GM19240 (cell line): ENCODE data around the gene CELSR1.
"Not testable (repeated sequence)": the region's sequence is repeated elsewhere in the genome, so short reads cannot be mapped to it uniquely, and the experiment has no call there.

Experiments
- DNase-seq: peaks from one replicate; pipeline ENCODE4 v3.0.0; 2011; ENCODE audit warnings: low spot score; ENCODE audit not compliant: insufficient read length

CELSR1 gene

DNA sequence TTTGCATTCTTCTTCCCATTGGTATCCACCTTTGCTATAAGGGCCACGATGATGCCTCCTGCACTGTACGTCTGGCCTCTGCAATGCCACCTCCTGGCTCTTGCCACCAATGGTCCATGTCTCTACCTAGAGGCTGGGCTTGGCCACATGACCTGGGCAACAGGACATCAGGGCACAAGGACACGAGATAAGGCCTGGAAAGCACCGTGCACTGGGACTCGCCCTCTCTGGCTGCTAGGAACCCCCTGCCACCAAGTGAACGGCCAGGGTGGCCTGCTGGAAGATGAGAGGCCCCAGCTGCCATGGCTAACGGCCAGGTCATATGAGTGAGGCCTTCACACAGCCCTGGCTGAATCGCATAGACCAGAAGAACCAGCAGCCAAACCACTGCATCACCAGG is 114.5 kb downstream of the CELSR1 start:
- DNase-seq: no peak

DNA sequence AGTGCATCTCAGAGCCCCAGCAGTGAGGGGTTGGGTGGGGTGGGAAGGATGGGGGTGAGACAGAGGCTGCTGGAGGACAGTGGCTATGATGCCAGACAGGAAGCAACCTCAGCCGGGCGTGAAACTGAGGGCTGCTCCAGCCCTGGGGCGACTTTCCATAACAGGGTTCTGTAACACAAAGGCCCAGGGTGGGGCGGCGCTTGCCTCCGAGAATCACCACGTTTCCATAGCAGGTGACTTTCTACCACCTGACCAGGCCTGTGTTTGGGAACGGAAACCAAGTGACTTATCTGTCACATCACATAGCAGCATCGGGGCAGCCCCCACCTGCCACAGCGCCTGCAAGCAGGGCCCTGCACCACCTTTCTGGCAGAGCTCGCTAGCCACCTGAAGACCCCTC is 116.2 kb downstream of the CELSR1 start:
- DNase-seq: no peak

DNA sequence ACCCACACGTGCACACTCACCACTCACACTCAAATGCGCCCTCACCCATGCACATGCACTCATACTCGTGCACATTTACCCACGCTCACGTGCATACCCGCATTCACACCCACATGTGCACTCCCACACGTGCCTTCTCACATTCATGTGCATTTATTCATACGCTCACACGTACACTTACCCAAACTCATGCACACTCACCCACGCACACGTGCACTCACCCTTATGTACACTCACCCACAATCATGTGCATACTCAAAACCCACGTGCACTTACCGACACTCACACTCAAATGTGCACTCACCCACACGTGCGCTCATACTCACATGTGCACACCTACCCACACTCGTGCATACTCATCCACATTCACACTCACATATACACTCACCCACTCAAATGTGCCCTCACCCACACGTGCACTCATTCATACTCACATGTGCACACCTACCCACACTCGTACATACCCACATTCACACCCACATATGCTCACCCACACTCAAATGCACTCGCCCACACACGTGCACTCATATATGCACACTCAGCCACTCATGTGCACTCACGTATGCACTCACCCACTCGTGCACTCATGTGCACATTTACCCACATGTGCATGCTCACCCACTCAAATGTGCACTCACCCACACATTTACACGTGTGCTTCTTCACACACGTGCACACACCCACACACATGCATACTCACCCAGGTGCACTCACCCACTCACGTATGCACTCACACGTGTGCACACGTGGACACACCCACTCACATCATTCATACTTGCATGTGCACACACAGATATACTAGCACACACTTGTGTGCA is 117.5 kb downstream of the CELSR1 start:
- DNase-seq: no peak

DNA sequence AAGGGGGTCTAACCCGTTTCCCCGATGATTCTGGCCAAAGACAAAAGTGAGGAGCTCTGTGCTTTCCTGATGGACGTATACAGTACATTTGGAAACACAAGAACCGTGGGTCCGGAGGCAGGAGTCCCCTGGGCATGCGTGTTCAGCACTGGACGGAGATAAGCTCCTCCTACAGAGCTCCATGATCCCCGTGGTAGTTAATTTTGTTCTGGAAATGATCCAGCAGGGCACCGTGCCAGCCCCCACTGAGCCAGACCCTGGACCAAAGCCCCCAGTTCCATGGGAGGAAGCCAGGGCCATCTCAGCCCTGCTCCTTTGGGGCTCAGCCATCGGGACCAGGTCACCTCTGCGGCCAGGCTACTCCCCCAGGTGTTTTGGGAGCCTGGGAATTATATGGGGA is 118.6 kb downstream of the CELSR1 start:
- no peak for DNase-seq

DNA sequence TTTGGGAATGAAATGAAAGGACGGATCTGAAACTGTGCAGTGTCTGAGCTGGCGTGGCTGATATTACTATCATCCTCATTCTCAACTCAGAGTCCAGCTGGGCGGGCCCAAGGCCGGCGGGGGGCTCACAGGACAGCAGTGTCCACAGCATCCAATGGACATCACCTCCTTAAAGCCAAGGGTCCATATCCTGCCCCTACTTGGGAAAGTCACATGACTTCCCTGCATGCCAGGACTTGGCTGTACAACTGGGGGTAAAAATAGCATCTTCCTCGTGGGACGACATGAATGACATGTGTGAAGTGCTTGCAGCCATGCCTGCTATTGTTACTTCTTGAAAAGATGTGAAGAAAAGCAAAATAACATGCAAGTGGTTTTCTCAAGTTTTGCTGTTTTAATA is 119.7 kb downstream of the CELSR1 start:
- no peak for DNase-seq

DNA sequence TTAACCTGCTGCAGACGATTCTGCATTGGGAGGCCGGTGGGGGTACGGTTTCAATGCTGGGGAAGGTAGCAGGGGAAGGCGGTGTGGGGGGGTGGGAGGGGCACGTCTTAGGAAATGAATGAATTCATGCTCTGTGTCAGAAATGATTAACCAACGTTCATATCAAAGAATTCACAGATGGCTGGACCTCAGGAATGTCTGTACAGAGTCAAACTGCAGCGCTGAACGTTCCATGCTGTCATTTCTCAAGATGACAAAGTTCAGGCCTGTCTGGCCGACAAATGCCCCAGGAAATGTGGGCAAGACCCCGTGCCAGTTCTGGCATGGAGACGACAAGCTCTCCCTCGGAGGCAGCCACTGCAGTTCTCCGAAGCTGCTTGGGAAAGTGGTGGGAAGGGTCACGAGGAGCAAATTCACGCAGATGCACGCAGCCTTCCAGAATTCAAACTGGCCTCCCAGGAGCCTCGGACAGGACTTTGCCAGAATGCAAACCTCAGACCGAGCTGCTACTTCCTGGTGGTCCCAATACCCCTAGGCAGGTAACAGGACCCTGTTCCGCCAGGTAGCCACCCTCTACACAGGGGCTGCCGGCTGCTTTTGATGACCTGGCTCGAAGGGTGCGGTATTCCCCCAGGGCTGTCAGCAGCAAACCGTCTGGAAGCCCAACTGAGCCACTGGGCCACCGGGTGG is 120.4 kb downstream of the CELSR1 start:
- DNase-seq: no peak

DNA sequence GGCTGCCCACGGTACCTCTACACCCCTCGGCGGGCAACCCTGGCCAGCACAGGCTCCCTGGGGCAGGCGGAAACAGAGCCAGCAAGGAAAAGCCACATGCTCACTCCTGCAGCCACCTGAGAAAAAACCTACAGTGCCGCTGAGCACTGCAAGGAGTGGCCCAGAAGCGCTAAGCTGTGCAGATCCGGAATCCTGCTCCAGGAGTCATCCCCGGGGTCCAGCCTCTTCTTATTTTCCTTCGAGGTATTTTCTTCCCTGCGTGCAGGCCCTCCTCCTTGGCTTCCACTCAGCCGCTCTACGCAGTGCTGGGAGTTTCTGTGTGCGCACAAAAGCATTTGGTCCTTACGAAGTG is 120.9 kb downstream of the CELSR1 start:
- no peak for DNase-seq

DNA sequence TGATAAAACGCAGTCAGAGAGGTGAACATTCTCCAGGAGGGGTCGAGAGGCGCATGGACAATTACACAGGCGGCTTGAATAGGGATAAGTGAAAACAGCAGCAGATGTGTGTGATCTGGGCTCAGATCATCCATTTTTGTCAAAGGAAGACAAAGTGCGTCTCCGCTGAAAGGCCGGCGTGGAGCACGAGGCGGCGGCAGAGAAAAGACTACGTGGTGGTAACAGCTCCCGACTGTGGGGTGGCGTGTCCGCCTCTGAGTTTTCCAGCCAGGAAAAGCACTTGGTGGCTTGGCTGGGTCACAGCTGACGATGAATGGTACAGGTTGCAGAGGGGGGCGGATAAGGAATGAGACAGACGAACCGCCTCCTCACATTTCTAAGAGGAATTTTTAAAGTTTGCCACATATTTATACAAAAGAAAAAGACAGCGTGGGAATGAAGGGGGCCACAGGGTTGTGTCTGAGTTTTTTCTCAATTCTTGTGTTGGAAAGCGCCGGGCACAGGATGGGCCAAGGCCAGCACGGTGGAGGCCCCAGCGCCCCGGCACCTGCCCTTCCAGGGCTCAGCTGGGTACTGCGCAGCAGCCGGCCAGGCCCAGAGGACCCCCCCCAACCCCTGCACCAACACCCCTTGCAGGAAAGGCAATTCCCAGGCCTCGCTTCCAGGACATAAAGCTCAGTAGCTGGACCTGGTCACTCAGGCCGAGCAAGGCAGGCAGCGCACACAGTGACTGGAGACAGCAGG is 121.5 kb downstream of the CELSR1 start:
- no peak for DNase-seq

DNA sequence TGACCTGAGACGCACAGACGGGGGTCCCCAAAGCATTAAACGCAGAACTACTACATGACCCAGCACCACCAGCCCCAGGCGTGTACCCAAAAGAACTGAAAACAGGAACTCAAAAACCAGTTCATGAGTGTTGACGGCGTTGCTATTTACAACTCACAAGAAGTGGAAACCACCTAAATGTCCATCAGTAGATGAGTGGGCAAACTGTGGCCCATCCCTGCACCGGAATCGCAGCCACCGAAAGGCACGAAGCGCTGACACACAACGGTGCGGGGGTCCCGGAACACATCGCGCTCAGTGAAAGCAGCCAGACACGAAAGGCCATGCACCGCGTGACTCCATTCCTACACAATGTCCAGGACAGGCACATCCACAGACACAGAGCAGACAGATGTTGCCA is 122.7 kb downstream of the CELSR1 start:
- no peak for DNase-seq

DNA sequence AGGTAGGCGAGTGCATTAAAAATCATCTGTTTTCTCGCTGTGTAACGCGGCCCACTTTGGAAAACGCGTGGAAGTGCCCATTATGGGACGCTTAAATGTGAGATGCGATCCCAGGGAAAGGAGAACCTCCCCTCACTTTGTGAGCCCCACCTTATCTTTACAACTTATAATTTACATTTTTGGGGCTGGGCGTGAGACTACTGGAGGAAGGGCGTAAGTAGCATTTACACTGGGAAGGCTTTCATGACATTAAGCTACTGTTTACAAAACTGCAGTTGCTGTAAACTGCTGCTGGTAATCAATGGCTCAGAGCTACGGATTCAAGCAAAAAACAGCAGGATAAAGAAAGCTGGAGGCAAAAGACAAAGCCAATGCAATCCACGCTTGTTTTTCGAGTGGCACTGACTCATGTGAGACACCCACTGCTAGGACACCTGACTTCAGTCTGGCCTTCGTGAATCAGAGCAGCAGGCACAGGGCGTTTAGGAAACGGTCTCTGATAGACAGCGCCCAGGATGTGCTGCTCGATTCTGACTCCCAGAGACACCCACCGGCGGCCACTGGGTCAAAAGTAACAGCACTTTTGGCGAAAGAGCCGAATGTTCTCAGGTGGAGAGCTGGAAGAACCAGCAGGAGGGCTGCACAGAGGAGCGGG is 123.6 kb downstream of the CELSR1 start:
- no peak for DNase-seq

DNA sequence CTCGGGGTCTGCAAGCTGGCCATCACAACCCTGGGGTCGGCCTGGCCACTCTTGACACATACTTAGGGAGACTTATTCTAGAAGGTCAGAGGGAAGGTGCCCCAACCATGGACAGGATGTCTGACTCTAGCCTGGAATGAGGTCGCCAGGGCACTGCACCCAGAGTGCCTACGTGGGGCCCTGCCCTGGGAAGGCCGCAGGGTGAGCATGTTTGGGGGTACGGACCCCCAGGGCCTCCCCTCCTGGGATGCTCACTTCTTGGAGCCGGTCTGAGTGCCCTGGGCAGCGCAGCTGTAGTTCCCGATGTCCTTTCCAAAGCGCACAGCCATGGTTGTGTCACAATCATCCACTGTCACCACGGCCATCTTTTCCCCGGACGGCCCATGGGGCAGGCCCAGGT is 126.1 kb downstream of the CELSR1 start:
- no peak for DNase-seq

DNA sequence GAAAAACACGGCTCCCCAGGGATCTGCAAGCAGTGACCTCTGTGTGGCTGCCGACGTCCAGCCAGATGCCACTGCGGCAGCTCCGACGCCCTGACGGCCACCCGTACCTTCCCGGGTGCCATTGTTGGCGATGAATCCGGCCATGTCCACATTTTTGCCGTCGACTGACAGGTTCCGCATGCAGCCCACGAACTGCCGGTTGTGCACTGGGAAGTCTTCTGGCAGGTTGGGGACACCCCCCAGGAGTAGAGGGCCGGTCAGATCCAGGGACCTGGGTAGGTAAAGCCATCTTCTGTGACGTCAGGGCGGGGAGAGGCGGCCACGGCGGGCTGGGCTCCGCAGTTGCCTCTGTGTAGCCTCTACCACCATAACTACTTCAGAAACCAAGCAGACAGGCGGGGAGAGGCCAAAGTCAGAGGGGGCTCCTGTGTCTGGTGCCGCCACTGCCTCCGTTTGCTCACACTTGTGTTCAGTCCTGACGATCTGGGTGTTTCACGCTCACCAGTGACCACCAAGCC is 127.1 kb downstream of the CELSR1 start:
- DNase-seq: no peak

DNA sequence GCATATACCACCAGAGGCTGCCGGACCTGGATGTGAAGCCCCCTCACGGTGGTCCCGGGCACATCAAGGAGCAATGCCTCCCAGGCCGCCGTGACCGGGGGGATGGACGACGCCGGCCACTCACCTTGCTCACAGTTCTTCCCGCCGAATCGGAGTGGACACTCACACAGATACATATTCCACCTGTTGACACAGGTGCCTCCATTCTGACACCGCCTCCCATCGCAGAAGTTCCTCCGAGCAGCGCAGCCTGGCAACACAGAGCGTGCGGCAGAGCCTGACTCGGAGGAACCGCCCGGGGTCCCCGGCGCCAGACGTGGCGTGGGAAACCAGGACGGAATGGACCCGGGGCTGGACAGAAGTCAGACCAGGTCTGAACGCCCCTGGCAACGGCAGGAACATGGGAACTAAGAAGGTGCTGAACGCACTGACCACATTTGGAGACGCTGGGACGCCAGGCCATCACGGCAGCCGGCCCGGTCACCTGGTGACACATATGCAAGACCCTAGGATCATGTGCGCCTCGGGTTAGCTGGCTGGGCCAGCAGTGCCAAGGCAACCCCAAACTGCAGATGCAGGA is 127.7 kb downstream of the CELSR1 start:
- DNase-seq: no peak

DNA sequence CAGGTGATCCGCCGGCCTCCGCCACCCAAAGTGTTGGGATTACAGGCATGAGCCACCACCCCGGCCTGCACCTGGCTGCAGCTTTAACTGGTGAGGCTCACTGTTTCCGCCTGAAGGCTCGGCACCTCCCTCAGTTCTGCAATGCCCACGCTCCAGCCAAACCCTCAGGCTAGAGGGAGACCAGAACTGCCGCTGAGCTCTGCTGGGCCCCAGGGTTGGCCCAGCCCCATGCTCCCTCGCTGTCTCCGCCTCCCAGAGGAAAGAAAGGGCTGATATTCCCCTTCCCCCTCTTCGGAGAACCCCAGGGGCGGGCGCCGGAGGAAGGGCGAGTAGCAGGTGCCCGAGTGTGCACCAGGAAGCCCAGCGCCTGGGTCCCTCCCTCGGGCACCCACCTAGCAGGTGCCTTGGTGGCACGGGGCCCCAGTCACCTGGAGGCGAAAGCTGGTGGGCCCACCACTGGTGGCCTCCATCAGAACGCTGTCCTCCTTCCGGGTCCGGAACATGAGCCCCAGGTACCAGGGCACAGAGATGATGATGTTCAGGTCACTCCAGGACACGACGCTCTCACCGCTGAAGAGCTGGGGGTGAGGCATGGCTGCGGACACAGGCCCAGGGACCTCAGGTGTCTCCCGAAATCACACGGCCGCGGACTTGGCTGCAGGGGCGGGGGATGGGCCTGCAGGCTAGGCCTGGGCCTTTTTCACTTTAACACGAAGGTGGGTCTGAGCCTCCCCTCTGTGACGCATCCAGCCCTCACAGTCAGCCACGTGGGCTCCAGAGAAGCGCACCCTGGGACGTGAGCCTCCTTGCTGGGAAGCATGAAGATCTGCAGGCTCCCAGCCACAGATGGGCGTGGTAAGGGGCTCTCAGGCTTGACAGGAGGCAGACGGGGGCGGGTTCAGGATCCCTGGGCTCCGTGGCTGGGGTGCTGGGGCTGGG is 128.6 kb downstream of the CELSR1 start:
- no peak for DNase-seq

DNA sequence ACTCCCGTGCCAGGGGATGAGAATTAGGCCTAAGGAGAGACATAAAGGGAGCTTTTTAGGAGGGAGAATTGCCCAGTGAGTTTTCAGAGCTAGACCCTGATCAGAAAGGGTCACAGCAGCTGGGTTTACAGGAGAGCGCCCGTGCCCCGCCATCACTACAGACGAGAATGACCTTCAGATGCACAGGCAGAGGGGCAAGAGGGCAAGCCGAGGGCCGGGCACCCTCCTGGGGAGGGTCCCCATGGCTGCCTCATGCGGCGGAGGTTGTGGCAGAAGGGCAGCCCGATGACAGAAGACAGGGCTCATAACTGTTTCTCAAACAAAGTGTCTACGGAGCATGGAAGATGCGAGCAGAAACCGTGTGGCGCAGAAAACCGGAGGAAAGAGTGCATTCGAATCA is 129.7 kb downstream of the CELSR1 start:
- DNase-seq: no peak

DNA sequence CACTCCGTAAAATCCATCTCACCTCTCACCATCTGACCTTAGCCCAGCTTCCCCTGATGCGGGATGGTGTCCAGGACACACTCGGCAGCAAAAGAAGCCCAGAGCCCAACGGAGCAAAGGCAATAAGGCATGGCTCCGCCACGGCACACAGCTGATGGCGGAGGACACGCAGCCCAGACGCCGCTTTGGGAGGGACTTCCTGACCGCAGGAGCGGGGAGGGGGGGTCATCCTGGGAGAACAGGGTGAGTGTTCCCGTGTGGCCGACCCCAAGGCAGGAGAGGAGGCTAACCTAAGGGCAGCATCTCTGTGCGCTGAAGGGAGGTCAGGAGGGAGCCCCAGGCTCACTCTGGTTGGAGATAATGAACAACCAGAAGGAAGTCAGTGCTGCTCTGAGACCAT is 130.6 kb downstream of the CELSR1 start:
- DNase-seq: no peak

DNA sequence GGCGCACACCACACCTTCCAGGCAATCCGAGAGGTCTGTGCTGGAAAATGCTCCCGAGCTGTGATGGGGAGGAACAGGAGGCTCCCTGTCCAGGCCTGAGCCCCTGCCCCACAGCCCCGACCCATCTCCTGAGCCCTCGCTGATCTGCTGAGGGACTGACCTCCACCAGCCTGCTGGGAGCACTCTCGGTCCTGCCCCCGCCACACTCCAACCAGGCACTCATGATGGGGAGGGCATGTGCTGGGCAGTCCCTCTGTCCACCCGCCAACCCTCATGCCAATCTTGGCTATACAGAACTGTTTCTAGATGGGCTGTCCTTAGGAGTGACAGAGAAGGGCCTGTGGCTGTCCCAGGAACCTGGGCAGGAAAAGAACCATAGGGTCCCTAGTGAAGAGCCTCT is 131.1 kb downstream of the CELSR1 start:
- DNase-seq: no peak

DNA sequence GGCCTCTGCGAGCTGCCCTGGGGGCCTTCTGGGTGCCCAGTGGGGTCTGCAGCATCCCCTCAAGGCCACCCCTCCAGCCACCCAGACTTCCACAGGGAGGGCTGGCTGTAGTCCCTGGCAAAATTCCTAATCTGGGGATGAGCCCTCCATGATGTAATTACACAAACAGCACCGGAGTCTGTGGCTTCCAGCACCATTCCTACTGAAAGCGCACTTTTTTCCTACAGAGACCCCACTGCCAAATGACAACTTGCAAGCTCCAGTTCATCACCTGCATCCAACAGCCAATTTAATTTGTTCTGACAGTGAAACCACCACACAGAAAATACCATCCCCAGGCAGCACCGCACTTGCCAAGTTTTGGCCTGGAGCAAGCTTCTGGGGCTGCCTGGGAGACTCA is 131.5 kb downstream of the CELSR1 start:
- no peak for DNase-seq

DNA sequence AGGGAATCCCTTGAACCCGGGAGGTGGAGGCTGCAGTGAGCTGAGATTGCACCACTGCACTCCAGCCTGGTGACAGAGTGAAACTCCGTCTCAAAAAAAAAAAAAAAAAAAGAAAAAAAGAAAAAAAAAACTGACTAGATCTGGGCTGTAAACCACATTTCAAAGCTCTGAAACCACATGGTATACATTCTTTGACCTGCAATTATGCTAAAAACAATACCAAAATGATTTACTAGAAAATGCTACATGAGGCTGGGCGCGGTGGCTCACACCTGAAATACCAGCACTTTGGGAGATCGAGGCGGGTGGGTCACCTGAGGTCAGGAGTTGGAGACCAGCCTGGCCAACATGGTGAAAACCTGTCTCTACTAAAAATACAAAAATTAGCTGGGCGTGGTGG is 133.5 kb downstream of the CELSR1 start:
- not testable (repeated sequence) for DNase-seq

DNA sequence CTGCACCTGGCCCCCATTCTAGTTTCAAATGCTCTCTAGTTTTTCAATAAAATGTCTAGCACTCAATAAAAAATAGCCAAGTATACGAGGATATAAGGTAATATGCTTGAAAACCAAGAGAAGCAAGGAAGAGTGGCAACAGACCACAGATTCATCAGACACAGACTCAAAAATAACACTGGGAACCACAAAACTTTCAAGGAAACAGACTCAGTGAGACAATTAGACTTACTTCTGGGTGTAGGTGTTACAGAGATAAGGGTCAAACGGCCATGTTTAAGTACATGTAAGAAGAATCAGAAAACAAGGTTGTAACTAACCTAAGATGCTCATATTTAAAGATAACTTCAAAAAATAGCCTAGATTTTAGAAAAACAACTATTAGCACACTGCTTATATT is 134.9 kb downstream of the CELSR1 start:
- no peak for DNase-seq
